Astrocyte (in vitro differentiated cells and primary cell): ENCODE measurements around the gene CBARP.
"Not testable (repeated sequence)": the region's sequence is repeated elsewhere in the genome, so short reads cannot be mapped to it uniquely, and the experiment has no call there.

ENCODE experiments used
- CTCF ChIP-seq: IDR thresholded peaks from 2 replicates; pipeline ENCODE4 v1.5.1; 2011; ENCODE audit warnings: low read depth, mild to moderate bottlenecking, inconsistent platforms, low read length, moderate library complexity; ENCODE audit not compliant: insufficient read depth
- EZH2 ChIP-seq: IDR thresholded peaks from 2 replicates; pipeline ENCODE4 v1.6.1; 2012; ENCODE audit warnings: mild to moderate bottlenecking, low read length, inconsistent platforms; ENCODE audit not compliant: insufficient read depth

- TF ChIP-seq CTCF, EZH2: not testable (repeated sequence)
Observed at GRCh38 chr19:1208830-1209229, 29.0 kb downstream of the CBARP start.
